ENCODE data around the gene RLBP1.

GRCh38 chr15:89172921-89173320 lies 48.5 kb downstream of the RLBP1 start:
- no peak for TF ChIP-seq POLR2A (IDR thresholded peaks at IDR 0.05)
- TF ChIP-seq, protein P1, sequence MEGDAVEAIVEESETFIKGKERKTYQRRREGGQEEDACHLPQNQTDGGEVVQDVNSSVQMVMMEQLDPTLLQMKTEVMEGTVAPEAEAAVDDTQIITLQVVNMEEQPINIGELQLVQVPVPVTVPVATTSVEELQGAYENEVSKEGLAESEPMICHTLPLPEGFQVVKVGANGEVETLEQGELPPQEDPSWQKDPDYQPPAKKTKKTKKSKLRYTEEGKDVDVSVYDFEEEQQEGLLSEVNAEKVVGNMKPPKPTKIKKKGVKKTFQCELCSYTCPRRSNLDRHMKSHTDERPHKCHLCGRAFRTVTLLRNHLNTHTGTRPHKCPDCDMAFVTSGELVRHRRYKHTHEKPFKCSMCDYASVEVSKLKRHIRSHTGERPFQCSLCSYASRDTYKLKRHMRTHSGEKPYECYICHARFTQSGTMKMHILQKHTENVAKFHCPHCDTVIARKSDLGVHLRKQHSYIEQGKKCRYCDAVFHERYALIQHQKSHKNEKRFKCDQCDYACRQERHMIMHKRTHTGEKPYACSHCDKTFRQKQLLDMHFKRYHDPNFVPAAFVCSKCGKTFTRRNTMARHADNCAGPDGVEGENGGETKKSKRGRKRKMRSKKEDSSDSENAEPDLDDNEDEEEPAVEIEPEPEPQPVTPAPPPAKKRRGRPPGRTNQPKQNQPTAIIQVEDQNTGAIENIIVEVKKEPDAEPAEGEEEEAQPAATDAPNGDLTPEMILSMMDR (IDR thresholded peaks at IDR 0.05), result no peak
